Upper lobe of left lung (tissue), 4 donors: Measurements from ENCODE around the gene LTBP4.

Source experiments
- EP300 ChIP-seq, 4 donors: sonication (generic); formaldehyde crosslinking; IDR thresholded peaks; one replicate each; pipeline ENCODE4 v1.5.1; 2017; ENCODE audit warnings: antibody characterized with exemption in 4 of 4, control low read depth in 2 of 4
- POLR2A ChIP-seq, 4 donors: fragments of 450-650 bp; IDR thresholded peaks; one replicate each; pipeline ENCODE4 v1.5.1; 2016 to 2017; ENCODE audit warnings: antibody characterized with exemption in 4 of 4, mild to moderate bottlenecking in 2 of 4
- POLR2AphosphoS5 ChIP-seq, 2 donors: sonication (generic); formaldehyde crosslinking; IDR thresholded peaks; one replicate each; pipeline ENCODE4 v1.5.1; 2017; ENCODE audit warnings: antibody characterized with exemption in 2 of 2
- TF ChIP-seq, protein P1 (sequence below), 6 experiments: fragments of 450-650 bp in 4 of 6; fragments of 200-600 bp in 2 of 6; sonication (generic) in 2 of 6; IDR thresholded peaks; one replicate each; pipeline ENCODE4 v1.5.1; 2016 to 2019; ENCODE audit warnings: antibody characterized with exemption in 6 of 6

DNA sequence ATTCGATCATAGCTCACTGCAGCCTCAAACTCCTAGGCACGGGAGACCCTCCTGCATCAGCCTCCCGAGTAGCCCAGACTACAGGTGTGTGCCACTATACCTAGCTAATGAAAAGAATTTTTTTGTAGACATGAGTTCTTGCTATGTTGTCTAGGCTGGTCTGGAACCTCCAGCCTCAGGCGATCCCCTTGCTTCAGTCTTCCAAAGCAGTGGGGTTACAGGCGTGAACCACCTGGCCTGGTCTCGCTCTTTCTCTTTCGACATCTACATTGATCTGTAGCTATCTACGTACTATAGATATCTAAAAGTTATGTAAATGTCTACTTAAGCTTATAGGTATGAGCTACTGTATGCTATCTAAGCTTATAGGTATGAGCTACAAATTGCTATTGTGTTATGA is 56.9 kb downstream of the LTBP4 start:
- TF ChIP-seq, protein P1, sequence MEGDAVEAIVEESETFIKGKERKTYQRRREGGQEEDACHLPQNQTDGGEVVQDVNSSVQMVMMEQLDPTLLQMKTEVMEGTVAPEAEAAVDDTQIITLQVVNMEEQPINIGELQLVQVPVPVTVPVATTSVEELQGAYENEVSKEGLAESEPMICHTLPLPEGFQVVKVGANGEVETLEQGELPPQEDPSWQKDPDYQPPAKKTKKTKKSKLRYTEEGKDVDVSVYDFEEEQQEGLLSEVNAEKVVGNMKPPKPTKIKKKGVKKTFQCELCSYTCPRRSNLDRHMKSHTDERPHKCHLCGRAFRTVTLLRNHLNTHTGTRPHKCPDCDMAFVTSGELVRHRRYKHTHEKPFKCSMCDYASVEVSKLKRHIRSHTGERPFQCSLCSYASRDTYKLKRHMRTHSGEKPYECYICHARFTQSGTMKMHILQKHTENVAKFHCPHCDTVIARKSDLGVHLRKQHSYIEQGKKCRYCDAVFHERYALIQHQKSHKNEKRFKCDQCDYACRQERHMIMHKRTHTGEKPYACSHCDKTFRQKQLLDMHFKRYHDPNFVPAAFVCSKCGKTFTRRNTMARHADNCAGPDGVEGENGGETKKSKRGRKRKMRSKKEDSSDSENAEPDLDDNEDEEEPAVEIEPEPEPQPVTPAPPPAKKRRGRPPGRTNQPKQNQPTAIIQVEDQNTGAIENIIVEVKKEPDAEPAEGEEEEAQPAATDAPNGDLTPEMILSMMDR (IDR thresholded peaks at IDR 0.05), result no peak
- TF ChIP-seq POLR2A (IDR thresholded peaks at IDR 0.05), result no peak
- no peak for TF ChIP-seq EP300 (IDR thresholded peaks at IDR 0.05)
- TF ChIP-seq POLR2AphosphoS5 (IDR thresholded peaks at IDR 0.05), result no peak
